ENCODE results near the gene LILRA1.

DNA sequence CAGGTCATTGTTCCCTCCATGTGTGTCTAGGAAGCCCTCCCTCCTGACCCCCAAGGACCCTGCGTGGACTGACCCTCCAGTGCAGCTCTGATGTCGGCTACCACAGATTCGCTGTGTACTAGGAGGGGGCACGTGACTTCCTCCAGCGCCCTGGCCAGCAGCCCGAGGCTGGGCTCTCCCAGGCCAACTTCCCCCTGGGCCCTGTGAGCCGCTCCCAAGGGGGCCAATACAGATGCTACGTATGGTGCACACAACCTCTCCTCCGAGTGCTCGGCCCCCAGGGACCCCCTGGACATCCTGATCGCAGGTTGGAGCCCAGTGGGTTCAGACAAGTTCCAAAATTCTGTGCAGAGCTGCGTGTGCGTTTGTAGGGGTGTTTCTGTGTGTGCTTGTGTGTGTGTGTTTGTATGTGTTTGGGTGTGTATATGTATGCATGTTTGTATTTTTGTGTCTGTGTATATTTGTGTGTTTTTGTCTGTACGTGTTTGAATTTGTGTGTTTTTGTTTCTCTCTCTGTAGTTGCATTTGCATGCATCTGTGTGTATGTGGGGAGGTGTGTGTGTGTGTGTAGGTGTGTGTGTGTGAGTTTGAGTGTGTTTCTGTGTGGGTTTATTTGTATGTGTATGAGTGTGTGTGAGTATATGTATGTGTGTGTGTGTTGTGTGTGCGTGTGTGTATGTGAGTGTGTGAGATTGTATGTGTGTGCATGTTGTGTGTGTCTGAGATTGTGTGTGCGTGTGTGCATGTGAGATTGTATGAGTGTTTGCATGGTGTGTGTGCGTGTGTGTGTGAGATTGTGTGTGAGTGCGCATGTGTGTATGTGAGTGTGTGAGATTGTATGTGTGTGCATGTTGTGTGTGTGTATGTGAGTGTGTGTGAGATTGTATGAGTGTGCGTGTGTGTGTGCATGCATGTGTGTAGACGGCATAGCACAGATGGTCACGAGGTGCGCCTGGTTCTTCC lies 41.2 kb upstream of the LILRA1 start:
- no peak for TF ChIP-seq CTCF (IDR thresholded peaks at IDR 0.05; ENCODE audit: low read depth, low read length, poor library complexity, severe bottlenecking)
- no peak for TF ChIP-seq EZH2phosphoT487 (IDR thresholded peaks at IDR 0.05; ENCODE audit: borderline replicate concordance, low read length)

Data from DOHH2 (cell line).